IMR-90 (cell line): ENCODE results near the gene XAB2. TPM values are rescaled to one million over a fixed set of nuclear protein-coding genes. Genes with fewer than 3 reads are reported as not detected.

Experiments
- ATAC-seq: fragments of 200-7000 bp; cut with Tn5 transposase; 2 replicates; pipeline ENCODE4 v1.9.1; 2020; ENCODE audit warnings: low read depth, mild to moderate bottlenecking, moderate library complexity
- BruUV-seq: library from RNA; stranded (reverse); fragments of 400-500 nt; replicated peaks from 2 replicates; lab custom pipeline; 2021; lab: Mats Ljungman, UMichigan
- CTCF ChIA-PET: fragments of 300-600 bp; formaldehyde crosslinking; extraction: SDS; loops from one replicate; lab custom pipeline; 2021; ENCODE audit warnings: antibody characterized with exemption; lab: Yijun Ruan, JAX
- POLR2A ChIA-PET: fragments of 300-600 bp; sonication (Branson Sonifier 250); formaldehyde crosslinking; loops from one replicate; lab custom pipeline; 2022; ENCODE audit warnings: antibody characterized with exemption; ENCODE audit not compliant: unreplicated experiment; lab: Charles Lee
- DNase-seq: peaks from one replicate; pipeline ENCODE4 v3.0.0; 2013
- H2AFZ ChIP-seq: replicated peaks from 2 replicates; pipeline ENCODE3; 2013; ENCODE audit warnings: low read length, mild to moderate bottlenecking; ENCODE audit not compliant: poor library complexity
- H2AK5ac ChIP-seq: 2 replicates; pipeline ENCODE4 v1.6.1; 2013; ENCODE audit warnings: low read depth, low read length, inconsistent platforms
- H2AK9ac ChIP-seq: replicated peaks from 2 replicates; pipeline ENCODE3; 2013; ENCODE audit warnings: mild to moderate bottlenecking, low read depth, low read length, moderate library complexity; ENCODE audit not compliant: poor library complexity
- H2BK120ac ChIP-seq: 2 replicates; pipeline ENCODE4 v1.6.1; 2013; ENCODE audit warnings: low read depth, low read length, inconsistent platforms
- H2BK15ac ChIP-seq: 3 replicates; pipeline ENCODE4 v1.6.1; 2013; ENCODE audit warnings: low read depth, low read length, inconsistent platforms
- H2BK20ac ChIP-seq: 2 replicates; pipeline ENCODE4 v1.6.1; 2013; ENCODE audit warnings: low read depth, mild to moderate bottlenecking, inconsistent platforms, low read length, moderate library complexity
- H2BK5ac ChIP-seq: 2 replicates; pipeline ENCODE4 v1.6.1; 2013; ENCODE audit warnings: mild to moderate bottlenecking, low read depth, low read length, inconsistent platforms; ENCODE audit not compliant: poor library complexity, severe bottlenecking
- H3K14ac ChIP-seq: replicated peaks from 2 replicates; pipeline ENCODE4 v1.6.1; 2013; ENCODE audit warnings: low read depth, low read length, inconsistent platforms
- H3K18ac ChIP-seq: 2 replicates; pipeline ENCODE4 v1.6.1; 2013; ENCODE audit warnings: low read depth, low read length, control low read depth
- H3K23ac ChIP-seq: 2 replicates; pipeline ENCODE4 v1.6.1; 2013; ENCODE audit warnings: low read depth, low read length, inconsistent platforms
- H3K27ac ChIP-seq: 2 replicates; pipeline ENCODE4 v1.5.1; 2013; ENCODE audit warnings: mild to moderate bottlenecking, control low read depth, low read length; ENCODE audit not compliant: insufficient read depth
- H3K27me3 ChIP-seq: 2 replicates; pipeline ENCODE4 v1.6.1; 2013; ENCODE audit warnings: low read length; ENCODE audit not compliant: control insufficient read depth, insufficient read depth
- H3K36me3 ChIP-seq: 2 replicates; pipeline ENCODE4 v1.6.1; 2013; ENCODE audit warnings: low read length, mixed read lengths; ENCODE audit not compliant: control insufficient read depth, insufficient read depth
- H3K4ac ChIP-seq: 2 replicates; pipeline ENCODE4 v1.6.1; 2013; ENCODE audit warnings: low read depth, low read length, inconsistent platforms
- H3K4me1 ChIP-seq: 2 replicates; pipeline ENCODE4 v1.6.1; 2013; ENCODE audit warnings: low read length, mixed read lengths; ENCODE audit not compliant: control insufficient read depth, insufficient read depth
- H3K4me2 ChIP-seq: 2 replicates; pipeline ENCODE4 v1.6.1; 2013; ENCODE audit warnings: low read depth, mild to moderate bottlenecking, control low read depth, low read length, moderate library complexity
- H3K4me3 ChIP-seq: 2 replicates; pipeline ENCODE4 v1.5.1; 2013; ENCODE audit warnings: low read depth, mild to moderate bottlenecking, control low read depth, low read length, moderate library complexity; ENCODE audit not compliant: insufficient read depth
- H3K56ac ChIP-seq: 2 replicates; pipeline ENCODE4 v1.6.1; 2013; ENCODE audit warnings: low read length, inconsistent platforms; ENCODE audit not compliant: insufficient read depth; ENCODE audit errors: extremely low read depth
- H3K79me1 ChIP-seq, 2 experiments: 2 replicates each; pipeline ENCODE4 v1.6.1; 2013; ENCODE audit warnings: low read length in 2 of 2, inconsistent platforms in 1 of 2, low read depth in 1 of 2
- H3K9ac ChIP-seq: 2 replicates; pipeline ENCODE4 v1.6.1; 2013; ENCODE audit warnings: low read depth, low read length, control low read depth
- H3K9me1 ChIP-seq: 2 replicates; pipeline ENCODE4 v1.6.1; 2013; ENCODE audit warnings: low read length, inconsistent platforms; ENCODE audit not compliant: insufficient read depth
- H3K9me3 ChIP-seq: 2 replicates; pipeline ENCODE4 v1.6.1; 2013; ENCODE audit warnings: low read length; ENCODE audit not compliant: control insufficient read depth, insufficient read depth
- H4K20me1 ChIP-seq: 2 replicates; pipeline ENCODE4 v1.6.1; 2013; ENCODE audit warnings: low read length, inconsistent platforms; ENCODE audit not compliant: insufficient read depth
- H4K5ac ChIP-seq: 2 replicates; pipeline ENCODE4 v1.6.1; 2013; ENCODE audit warnings: mild to moderate bottlenecking, low read depth, low read length, control low read depth
- H4K8ac ChIP-seq, 2 experiments: 2 replicates each; pipeline ENCODE4 v1.6.1; 2013; ENCODE audit warnings: low read depth in 2 of 2, low read length in 2 of 2, control low read depth in 1 of 2, inconsistent platforms in 1 of 2
- H4K91ac ChIP-seq: 2 replicates; pipeline ENCODE4 v1.6.1; 2013; ENCODE audit warnings: low read depth, low read length, inconsistent platforms; ENCODE audit not compliant: insufficient read depth
- MAFK ChIP-seq: IDR thresholded peaks from 2 replicates; pipeline ENCODE4 v1.6.1; 2012; ENCODE audit warnings: low read depth, low read length, improper control_type of control experiment
- MXI1 ChIP-seq: IDR thresholded peaks from 2 replicates; pipeline ENCODE4 v1.6.1; 2012; ENCODE audit warnings: low read depth, mild to moderate bottlenecking, low read length, moderate library complexity, borderline replicate concordance
- WGBS, 2 experiments: methylation state at CpG; one replicate each; pipeline versions ENCODE4 v1.1.5 to v1.1.7; 2013; ENCODE audit warnings: missing lambda C conversion rate in 2 of 2; ENCODE audit not compliant: insufficient read length in 1 of 2; ENCODE audit errors: extremely low coverage in 2 of 2; 5-methylcytosine and 5-hydroxymethylcytosine counted together
- dilution Hi-C: fragments of 300-500 bp; cut with HindIII; formaldehyde crosslinking; loops from one replicate; pipeline ENCODE4 v1.14.3; 2018; ENCODE audit warnings: low sequenced_read_pairs; ENCODE audit not compliant: unreplicated experiment
- in situ Hi-C: fragments of 300-500 bp; cut with MboI; formaldehyde crosslinking; loops from 3 replicates; pipeline ENCODE4 v1.14.3; 2019; ENCODE audit warnings: low sequenced_read_pairs, inconsistent platforms, mixed read lengths
- intact Hi-C: fragments of 100-400 bp; cut with micrococcal nuclease; formaldehyde crosslinking; loops from 2 replicates; pipeline ENCODE4 v1.10.0; 2022
- polyA plus RNA-seq, 3 experiments: library from polyadenylated mRNA; depleted of rRNA; stranded (reverse); fragments of >200 nt; gene quantifications; 2 replicates each; pipeline ENCODE4 v1.2.3, GENCODE V29; 2012; ENCODE audit warnings: low replicate concordance in 1 of 3
- total RNA-seq: library from RNA; depleted of rRNA; stranded (reverse); fragments of >200 nt; gene quantifications from 2 replicates; pipeline ENCODE4 v1.2.3, GENCODE V29; 2012

Gene XAB2
- total and polyA plus RNA-seq, 2 of the 4 experiments (the other 2 are of a cell fraction): 29.9 to 34.4 TPM

DNA sequence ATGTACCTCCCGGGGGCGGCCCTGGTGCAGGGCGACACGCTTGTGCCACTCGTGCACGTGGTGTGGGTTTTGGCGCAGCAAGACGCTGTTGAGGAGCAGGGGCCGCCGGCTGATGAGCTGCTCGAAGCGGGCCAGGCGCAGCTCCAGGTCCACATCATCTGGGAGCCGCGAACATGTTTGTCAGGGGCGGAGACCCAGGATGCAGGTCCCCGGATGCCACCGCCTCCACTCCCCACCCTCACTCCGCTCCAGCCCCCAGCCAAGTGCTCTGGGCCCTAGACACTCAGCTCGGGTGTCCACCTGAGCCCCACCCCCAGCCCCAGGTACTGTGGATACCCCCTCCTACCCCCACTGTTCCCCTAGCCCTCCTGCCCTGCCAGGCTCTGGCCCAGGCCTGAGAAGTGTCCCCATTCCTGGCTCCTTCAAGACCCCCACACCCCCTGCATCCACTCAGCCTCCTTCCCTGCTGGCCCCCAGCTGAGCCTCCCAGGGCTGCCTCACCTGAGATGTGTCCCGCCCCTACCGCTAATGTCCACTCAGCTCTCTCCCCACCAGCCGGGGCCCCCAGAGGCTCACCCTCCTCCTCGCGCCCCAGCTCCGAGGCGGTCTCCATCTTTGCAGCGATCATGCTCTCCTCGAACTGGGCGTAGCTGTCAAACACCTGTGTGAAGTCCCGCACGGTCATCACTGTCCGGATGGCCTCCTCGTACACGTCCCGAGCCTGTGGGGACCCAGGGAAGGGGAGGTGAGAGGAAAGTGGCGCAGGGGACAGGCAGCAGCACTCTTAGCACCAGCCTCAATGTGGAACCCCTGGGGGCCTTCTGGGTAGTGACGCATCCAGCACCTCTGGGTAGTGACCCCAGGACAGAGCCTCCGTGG is 5.4 kb downstream of the XAB2 start (continued):
- no peak for TF ChIP-seq MXI1

DNA sequence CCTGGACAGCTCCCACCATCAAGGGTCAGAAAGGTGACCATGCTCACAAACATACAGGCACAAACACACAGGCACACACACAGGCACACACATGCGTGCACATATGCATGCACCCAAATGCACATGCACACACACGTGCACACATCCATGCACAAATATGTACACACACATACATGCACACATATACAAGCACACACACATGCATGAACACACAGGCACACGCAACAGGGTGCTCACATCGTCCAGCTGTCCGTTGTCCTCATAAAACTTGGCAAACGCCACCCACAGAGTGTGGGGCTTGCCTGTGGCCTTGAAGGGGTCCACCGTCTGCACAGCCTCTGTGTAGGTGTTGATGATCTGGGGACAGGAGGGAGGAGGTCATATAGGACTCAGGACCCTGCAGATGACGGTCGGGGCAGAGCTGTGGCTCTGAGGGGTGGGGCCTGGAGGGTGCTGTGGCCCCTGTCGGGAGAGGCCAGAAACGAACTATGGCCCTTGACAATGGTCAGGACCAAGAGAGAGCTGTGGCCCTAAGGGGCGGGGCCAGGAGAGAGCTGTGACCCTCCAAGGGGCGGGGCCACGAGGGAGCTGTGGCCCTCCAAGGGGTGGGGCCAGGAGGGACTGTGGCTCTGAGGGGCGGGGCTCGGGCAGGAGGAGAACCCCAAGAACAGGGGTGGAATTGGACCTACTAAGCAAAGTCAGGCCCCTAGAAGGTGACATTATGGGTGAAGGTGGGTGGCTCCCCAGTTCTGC is 6.2 kb downstream of the XAB2 start:
- ChIA-PET POLR2A (no interaction called here), CTCF (no interaction called here)
- Histone ChIP-seq H3K18ac (no peak overlapping the region), H3K4ac (no peak overlapping the region), H2BK120ac (no peak overlapping the region), H4K20me1 (peaks cover 5% of the 10 kb centered on the region; the same call in 1 of the 2 replicates), H2AK5ac (no peak overlapping the region), H3K14ac (no peak overlapping the region), H3K4me1 (peaks cover under 1% of the 10 kb centered on the region; the same call in 1 of the 2 replicates), H4K5ac (no peak overlapping the region), H3K9me1 (no peaks in the 10 kb centered on the region), H3K23ac (no peak overlapping the region), H2AFZ (no peak overlapping the region), H2BK15ac (no peak overlapping the region), H2AK9ac (no peak overlapping the region), H2BK20ac (no peak overlapping the region), H3K4me2 (no peak overlapping the region), H3K9ac (no peak overlapping the region), H3K9me3 (no peaks in the 10 kb centered on the region), H3K36me3 (peaks cover 56% of the 10 kb centered on the region), H3K4me3 (no peak overlapping the region), H3K27ac (no peak overlapping the region), H4K91ac (no peak overlapping the region), H2BK5ac (no peak overlapping the region), H3K79me1 (peaks cover 3 to 30% of the 10 kb centered on the region in 2 experiments; a peak in 3 of 4 replicates), H3K27me3 (no peaks in the 10 kb centered on the region), H4K8ac (no peak overlapping the region), H3K56ac (no peak overlapping the region)
- intact Hi-C loops: no loop called here
- in situ Hi-C loops: no loop called here
- no TSS peak for BruUV-seq
- ATAC-seq (no peak), DNase-seq (no peak)
- WGBS, 2 experiments: 100% methylated on average over 6 of the region's 16 CpGs; no CpG with 5 or more reads in 1 of the 2 experiments
- TF ChIP-seq MAFK: no peak
- dilution Hi-C loops: no loop called here
